MM.1S (cell line): Measurements from ENCODE around the gene MSI2.

Experiments used
- DNase-seq: peaks from one replicate; pipeline ENCODE4 v3.0.0-alpha.2; 2015
- H2AFZ ChIP-seq: fragments of 300-600 bp; sonication (generic); 2 replicates; pipeline ENCODE4 v1.6.0; 2016; ENCODE audit warnings: antibody characterized with exemption, low read length
- H3F3A ChIP-seq: fragments of 300-600 bp; sonication (generic); 2 replicates; pipeline ENCODE4 v1.6.1; 2016; ENCODE audit warnings: mild to moderate bottlenecking, antibody characterized with exemption, low read length, moderate library complexity, mixed read lengths; ENCODE audit not compliant: insufficient read depth
- H3K27ac ChIP-seq: fragments of 300-600 bp; sonication (generic); 2 replicates; pipeline ENCODE4 v1.5.1; 2016; ENCODE audit warnings: mild to moderate bottlenecking, low read length
- H3K27me3 ChIP-seq: fragments of 300-600 bp; sonication (generic); replicated peaks from 2 replicates; pipeline ENCODE4 v1.6.0; 2016; ENCODE audit warnings: low read length; ENCODE audit not compliant: insufficient read depth
- H3K36me3 ChIP-seq: fragments of 300-600 bp; sonication (generic); replicated peaks from 2 replicates; pipeline ENCODE4 v1.6.1; 2016; ENCODE audit warnings: mild to moderate bottlenecking, low read length, mixed read lengths; ENCODE audit not compliant: insufficient read depth
- H3K4me1 ChIP-seq: fragments of 300-600 bp; sonication (generic); 2 replicates; pipeline ENCODE4 v1.6.1; 2016; ENCODE audit warnings: low read length, mixed read lengths
- H3K4me2 ChIP-seq: fragments of 300-600 bp; sonication (generic); 2 replicates; pipeline ENCODE4 v1.6.0; 2016; ENCODE audit warnings: low read depth, low read length
- H3K4me3 ChIP-seq: fragments of 300-600 bp; sonication (generic); 2 replicates; pipeline ENCODE4 v1.5.1; 2016; ENCODE audit warnings: low read length, mixed read lengths
- H3K79me2 ChIP-seq: fragments of 300-600 bp; sonication (generic); 2 replicates; pipeline ENCODE4 v1.6.1; 2016; ENCODE audit warnings: mixed run types, low read length, mixed read lengths
- H3K9ac ChIP-seq: fragments of 300-600 bp; sonication (generic); 2 replicates; pipeline ENCODE4 v1.6.1; 2016; ENCODE audit warnings: low read length, mixed read lengths
- H3K9me2 ChIP-seq: fragments of 300-600 bp; sonication (generic); replicated peaks from 2 replicates; pipeline ENCODE4 v1.6.1; 2016; ENCODE audit warnings: mild to moderate bottlenecking, low read length, mixed read lengths; ENCODE audit not compliant: insufficient read depth
- H3K9me3 ChIP-seq: fragments of 300-600 bp; sonication (generic); replicated peaks from 2 replicates; pipeline ENCODE4 v1.6.1; 2016; ENCODE audit warnings: mild to moderate bottlenecking, low read length, mixed read lengths; ENCODE audit not compliant: insufficient read depth
- H4K20me1 ChIP-seq: fragments of 300-600 bp; sonication (generic); 2 replicates; pipeline ENCODE4 v1.6.1; 2016; ENCODE audit warnings: mild to moderate bottlenecking, low read length, moderate library complexity, mixed read lengths; ENCODE audit not compliant: insufficient read depth
- EZH2 ChIP-seq: fragments of 300-600 bp; sonication (generic); optimal IDR thresholded peaks from 2 replicates; pipeline ENCODE3; 2017; ENCODE audit warnings: low read depth, mild to moderate bottlenecking, antibody characterized with exemption, low read length, mixed read lengths
- EZH2phosphoT487 ChIP-seq: fragments of 300-600 bp; sonication (generic); IDR thresholded peaks from 2 replicates; pipeline ENCODE4 v1.6.1; 2018; ENCODE audit warnings: antibody characterized with exemption, low read length
- TF ChIP-seq, protein P1 (sequence below): fragments of 300-600 bp; sonication (generic); IDR thresholded peaks from 2 replicates; pipeline ENCODE4 v1.5.1; 2016; ENCODE audit warnings: antibody characterized with exemption, low read length, mixed read lengths

Gene MSI2

DNA sequence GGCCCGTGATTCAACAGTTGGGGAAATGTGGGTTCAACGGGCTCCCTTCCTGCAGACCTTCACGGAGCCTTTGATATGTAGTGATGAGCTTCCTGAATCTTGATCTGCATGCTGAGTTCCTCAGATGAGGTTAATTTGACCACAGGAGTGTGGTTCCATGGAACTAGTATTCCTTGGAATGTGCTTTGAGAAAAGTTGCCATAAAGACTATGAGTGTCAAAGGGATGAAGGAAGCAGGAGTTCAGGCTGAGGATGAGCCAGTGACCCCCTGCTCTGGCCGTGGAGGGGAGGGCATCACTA, 229.2 kb downstream of the MSI2 start:
- Histone ChIP-seq H3K4me1 (peaks cover 63% of the 10 kb centered on the region), H3K36me3 (no peaks in the 10 kb centered on the region), H3F3A (peaks cover 15% of the 10 kb centered on the region), H3K27me3 (no peaks in the 10 kb centered on the region), H3K4me3 (no peak overlapping the region), H2AFZ (no peak overlapping the region), H4K20me1 (no peaks in the 10 kb centered on the region), H3K4me2 (peak overlapping the region; percentile 33), H3K9ac (no peak overlapping the region; the same call in 1 of the 2 replicates), H3K9me3 (no peaks in the 10 kb centered on the region), H3K79me2 (peaks cover 68% of the 10 kb centered on the region), H3K9me2 (no peaks in the 10 kb centered on the region), H3K27ac (peak overlapping the region; percentile 78; the same call in 1 of the 2 replicates)
- TF ChIP-seq EZH2 (no peak), EZH2phosphoT487 (no peak)
- TF ChIP-seq, protein P1, sequence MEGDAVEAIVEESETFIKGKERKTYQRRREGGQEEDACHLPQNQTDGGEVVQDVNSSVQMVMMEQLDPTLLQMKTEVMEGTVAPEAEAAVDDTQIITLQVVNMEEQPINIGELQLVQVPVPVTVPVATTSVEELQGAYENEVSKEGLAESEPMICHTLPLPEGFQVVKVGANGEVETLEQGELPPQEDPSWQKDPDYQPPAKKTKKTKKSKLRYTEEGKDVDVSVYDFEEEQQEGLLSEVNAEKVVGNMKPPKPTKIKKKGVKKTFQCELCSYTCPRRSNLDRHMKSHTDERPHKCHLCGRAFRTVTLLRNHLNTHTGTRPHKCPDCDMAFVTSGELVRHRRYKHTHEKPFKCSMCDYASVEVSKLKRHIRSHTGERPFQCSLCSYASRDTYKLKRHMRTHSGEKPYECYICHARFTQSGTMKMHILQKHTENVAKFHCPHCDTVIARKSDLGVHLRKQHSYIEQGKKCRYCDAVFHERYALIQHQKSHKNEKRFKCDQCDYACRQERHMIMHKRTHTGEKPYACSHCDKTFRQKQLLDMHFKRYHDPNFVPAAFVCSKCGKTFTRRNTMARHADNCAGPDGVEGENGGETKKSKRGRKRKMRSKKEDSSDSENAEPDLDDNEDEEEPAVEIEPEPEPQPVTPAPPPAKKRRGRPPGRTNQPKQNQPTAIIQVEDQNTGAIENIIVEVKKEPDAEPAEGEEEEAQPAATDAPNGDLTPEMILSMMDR, result no peak
- DNase-seq, result no peak

DNA sequence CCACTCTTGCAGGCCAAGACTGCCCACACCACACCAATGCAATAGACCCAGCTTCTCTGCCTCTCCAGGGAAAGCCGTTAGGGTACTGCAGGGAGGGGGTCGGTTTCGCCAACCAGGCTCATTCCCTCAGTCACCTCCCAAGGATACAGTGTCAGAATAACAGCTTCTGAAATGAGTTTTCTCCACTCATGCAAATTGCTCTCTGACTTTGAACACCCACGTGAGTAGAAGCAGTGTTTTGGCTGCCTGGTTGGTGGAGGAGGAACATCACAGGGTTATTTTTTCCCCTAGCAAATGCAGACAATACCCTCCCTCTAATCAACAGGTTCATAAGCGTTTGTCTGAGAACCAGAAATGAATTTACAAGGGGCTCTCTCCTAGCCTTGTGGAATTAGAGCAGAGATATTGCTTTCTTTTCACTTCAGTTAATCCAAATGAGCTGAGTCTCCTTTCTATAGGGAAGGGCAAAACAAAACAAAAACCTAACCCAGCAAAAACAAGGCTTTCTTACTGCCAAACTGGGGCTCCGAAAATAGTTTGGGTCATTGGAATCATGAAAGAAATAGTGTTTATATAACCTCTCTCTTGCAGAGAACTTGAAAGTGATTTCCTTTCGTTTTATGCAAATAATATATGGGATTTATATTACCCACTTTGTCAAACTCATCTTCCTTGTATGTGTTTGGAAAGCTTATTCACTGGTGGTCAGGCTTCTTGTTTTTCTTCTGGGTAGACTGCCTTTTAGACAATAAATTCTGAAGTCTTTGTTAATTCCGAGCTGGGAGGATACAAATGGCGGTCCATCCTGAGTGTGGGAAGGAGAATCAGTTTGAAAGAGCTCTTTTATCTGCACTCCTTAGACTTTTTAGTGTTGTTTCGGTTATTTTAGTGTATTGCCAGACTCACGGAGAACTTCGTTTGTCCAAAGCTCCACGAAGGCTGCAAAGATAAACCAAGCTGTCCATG, 229.9 kb downstream of the MSI2 start:
- no peak for DNase-seq

GRCh38 chr17:57486882-57487301, 230.6 kb downstream of the MSI2 start:
- Histone ChIP-seq H3K9ac (no peak overlapping the region), H3F3A (peaks cover 15% of the 10 kb centered on the region), H3K9me2 (no peaks in the 10 kb centered on the region), H3K27me3 (no peaks in the 10 kb centered on the region), H3K36me3 (no peaks in the 10 kb centered on the region), H3K27ac (peak overlapping the region; percentile 38), H3K9me3 (no peaks in the 10 kb centered on the region), H2AFZ (no peak overlapping the region), H3K4me2 (no peak overlapping the region), H3K79me2 (peaks cover 73% of the 10 kb centered on the region), H3K4me1 (peaks cover 49% of the 10 kb centered on the region), H3K4me3 (no peak overlapping the region), H4K20me1 (no peaks in the 10 kb centered on the region)
- DNase-seq, result no peak
- TF ChIP-seq EZH2phosphoT487 (no peak), EZH2 (no peak)
- TF ChIP-seq, protein P1, result no peak

More for the DNA sequence above, 229.9 kb downstream of the MSI2 start:
- Histone ChIP-seq H3K27ac (peak overlapping the region; percentile 78; the same call in 1 of the 2 replicates), H3K4me1 (peaks cover 56% of the 10 kb centered on the region), H3K9me3 (no peaks in the 10 kb centered on the region), H3K27me3 (no peaks in the 10 kb centered on the region), H3K4me2 (peak overlapping the region; percentile 33; the same call in 1 of the 2 replicates), H3K36me3 (no peaks in the 10 kb centered on the region), H3K79me2 (peaks cover 73% of the 10 kb centered on the region), H3K9me2 (no peaks in the 10 kb centered on the region), H3F3A (peaks cover 15% of the 10 kb centered on the region), H3K4me3 (no peak overlapping the region), H4K20me1 (no peaks in the 10 kb centered on the region), H3K9ac (no peak overlapping the region), H2AFZ (no peak overlapping the region)
- TF ChIP-seq EZH2phosphoT487 (no peak), EZH2 (no peak)
- TF ChIP-seq, protein P1, result no peak
